ENCODE results near the gene PCBP3. TPM values are rescaled to one million over a fixed set of nuclear protein-coding genes. Genes with fewer than 3 reads are reported as not detected.
"Not testable (repeated sequence)": the region's sequence is repeated elsewhere in the genome, so short reads cannot be mapped to it uniquely, and the experiment has no call there.

PCBP3 gene
- total RNA-seq, 2 experiments from 2014 or later, result 0.66 to 1.3 TPM

DNA sequence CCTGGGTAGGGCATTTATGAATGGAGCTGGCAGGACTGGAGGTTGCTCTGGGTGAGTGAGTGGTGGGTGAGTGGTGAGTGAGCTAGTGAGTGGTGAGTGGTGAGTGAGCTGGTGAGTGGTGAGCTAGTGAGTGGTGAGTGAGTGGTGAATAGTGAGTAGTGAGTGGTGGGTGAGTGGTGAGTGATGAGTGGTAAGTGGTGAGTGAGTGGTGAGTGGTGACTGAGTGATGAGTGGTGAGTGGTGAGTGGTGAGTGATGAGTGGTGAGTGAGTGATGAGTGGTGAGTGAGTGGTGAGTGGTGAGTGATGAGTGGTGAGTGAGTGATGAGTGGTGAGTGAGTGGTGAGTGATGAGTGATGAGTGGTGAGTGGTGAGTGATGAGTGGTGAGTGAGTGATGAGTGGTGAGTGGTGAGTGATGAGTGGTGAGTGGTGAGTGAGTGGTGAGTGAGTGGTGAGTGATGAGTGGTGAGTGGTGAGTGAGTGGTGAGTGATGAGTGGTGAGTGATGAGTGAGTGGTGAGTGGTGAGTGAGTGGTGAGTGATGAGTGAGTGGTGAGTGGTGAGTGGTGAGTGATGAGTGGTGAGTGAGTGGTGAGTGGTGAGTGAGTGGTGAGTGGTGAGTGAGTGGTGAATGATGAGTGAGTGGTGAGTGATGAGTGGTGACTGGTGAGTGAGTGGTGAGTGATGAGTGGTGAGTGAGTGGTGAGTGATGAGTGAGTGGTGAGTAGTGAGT lies 170.8 kb downstream of the PCBP3 start:
- peaks cover 15% of the 10 kb centered on the region for H3K4me1 Mint-ChIP-seq
- not testable (repeated sequence) for DNase-seq, H3K27me3 Mint-ChIP-seq, H3K36me3 Mint-ChIP-seq, H3K4me3 Mint-ChIP-seq, H3K27ac Mint-ChIP-seq, H3K9me3 Mint-ChIP-seq

DNA sequence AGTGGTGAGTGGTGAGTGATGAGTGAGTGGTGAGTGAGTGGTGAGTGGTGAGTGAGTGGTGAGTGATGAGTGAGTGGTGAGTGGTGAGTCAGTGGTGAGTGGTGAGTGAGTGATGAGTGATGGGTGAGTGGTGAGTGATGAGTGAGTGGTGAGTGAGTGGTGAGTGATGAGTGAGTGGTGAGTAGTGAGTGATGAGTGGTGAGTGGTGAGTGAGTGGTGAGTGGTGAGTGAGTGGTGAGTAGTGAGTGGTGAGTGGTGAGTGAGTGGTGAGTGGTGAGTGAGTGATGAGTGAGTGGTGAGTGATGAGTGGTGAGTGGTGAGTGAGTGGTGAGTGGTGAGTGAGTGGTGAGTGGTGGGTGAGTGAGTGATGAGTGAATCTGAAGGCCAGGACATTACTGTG lies 172.3 kb downstream of the PCBP3 start:
- not testable (repeated sequence) for H3K9me3 Mint-ChIP-seq, DNase-seq

DNA sequence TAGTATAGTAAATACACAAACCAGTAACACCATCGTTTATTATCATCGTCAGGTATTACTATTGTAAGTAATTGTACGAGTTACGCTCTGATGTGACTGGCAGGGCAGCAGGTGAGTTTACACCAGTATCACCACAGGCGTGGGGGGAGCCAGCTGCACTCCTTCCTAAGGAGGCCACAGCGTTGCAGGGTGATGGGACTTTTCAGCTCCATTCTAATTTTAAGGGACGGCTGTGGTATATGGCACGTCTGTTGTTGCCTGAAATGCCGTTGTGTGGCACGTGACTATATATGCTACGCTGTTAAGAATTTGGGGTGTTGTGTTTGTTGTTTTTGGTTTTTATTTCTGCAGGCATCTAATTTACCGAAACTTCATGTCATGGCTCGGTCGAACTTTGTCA lies 173.3 kb downstream of the PCBP3 start:
- H3K9me3 Mint-ChIP-seq, result no peaks in the 10 kb centered on the region
- H3K27me3 Mint-ChIP-seq, result no peaks in the 10 kb centered on the region
- peaks cover 3% of the 10 kb centered on the region for H3K36me3 Mint-ChIP-seq
- DNase-seq, result no peak
- peaks cover 28% of the 10 kb centered on the region for H3K4me1 Mint-ChIP-seq
- H3K27ac Mint-ChIP-seq, result no peak overlapping the region
- no peak overlapping the region for H3K4me3 Mint-ChIP-seq

More for the DNA sequence above, 172.3 kb downstream of the PCBP3 start:
- not testable (repeated sequence) for H3K27me3 Mint-ChIP-seq, H3K4me3 Mint-ChIP-seq, H3K27ac Mint-ChIP-seq, H3K36me3 Mint-ChIP-seq
- peaks cover 27% of the 10 kb centered on the region for H3K4me1 Mint-ChIP-seq

DNA sequence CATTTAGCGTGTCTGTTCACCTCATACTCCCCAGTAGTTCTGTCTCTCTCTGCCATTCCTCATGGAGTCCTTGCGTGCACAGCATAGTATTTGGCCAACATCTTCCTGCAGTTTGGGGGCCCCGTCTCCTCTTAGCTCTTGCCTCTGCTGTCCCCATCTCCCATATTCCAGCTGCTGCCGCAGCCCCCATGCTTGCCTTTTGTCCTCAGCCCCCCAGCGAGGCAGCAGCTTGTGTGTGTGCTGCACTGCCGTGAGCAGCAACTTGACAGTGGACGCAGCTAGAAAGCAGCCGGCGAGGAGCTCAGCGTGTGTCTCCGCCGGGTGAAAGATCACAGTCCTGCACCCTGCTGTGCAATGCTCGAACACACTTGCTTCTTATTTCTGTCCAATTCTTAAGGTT lies 173.8 kb downstream of the PCBP3 start:
- no peak overlapping the region for H3K27ac Mint-ChIP-seq
- H3K4me1 Mint-ChIP-seq, result peaks cover 28% of the 10 kb centered on the region
- DNase-seq, result no peak
- no peaks in the 10 kb centered on the region for H3K9me3 Mint-ChIP-seq
- no peaks in the 10 kb centered on the region for H3K27me3 Mint-ChIP-seq
- no peak overlapping the region for H3K4me3 Mint-ChIP-seq
- peaks cover 3% of the 10 kb centered on the region for H3K36me3 Mint-ChIP-seq

DNA sequence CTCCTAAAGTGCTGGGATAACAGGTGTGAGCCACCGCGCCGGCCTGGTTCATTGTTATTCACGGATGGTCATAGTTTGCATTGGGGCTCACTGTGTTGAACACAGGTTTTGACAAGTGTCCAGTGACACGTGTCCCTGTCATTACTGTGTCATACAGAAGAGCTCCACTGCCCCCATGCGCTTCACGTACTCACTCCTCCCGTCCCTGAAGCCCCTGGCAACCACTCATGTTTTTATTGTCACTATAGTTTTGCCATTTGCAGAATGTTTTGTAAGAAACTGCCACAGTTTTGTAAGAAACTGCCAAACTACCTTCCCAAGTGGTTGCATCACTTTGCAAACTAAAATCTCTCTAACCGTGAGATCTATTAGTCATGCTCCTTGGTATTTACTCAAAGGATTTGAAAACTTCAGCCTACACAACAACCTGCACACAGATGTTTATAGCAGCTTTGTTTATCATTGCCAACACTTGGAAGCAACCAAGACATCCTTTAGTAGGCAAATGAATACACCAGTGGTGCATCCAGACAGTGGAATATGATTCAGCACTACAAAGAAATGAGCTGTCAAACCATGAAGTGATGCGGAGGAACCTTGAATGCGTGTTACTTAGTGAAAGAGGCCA lies 174.9 kb downstream of the PCBP3 start:
- Mint-ChIP-seq H3K9me3 (no peaks in the 10 kb centered on the region), H3K4me1 (peaks cover 28% of the 10 kb centered on the region), H3K4me3 (peak overlapping the region; percentile 12), H3K36me3 (peaks cover 3% of the 10 kb centered on the region), H3K27me3 (no peaks in the 10 kb centered on the region), H3K27ac (peak overlapping the region; percentile 92)
- no peak for DNase-seq

DNA sequence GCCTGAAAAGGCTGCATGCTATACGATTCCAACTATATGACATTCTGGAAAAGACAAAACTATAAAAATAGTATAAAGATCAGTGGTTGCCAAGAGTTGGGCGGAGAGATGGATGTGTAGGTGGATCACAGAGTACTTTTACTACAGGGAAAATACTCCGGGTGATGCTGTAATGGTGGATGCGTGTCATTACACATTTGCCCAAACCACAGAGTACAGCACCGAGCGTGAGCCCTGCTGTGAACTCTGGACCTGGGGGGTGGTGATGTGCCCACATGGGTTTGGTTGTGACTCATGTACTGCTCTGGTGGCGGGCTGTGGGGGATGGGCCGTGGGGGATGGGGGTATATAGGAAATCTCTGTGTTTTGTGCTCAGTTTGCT lies 175.4 kb downstream of the PCBP3 start:
- no peaks in the 10 kb centered on the region for H3K27me3 Mint-ChIP-seq
- DNase-seq, result peak; percentile 85
- H3K27ac Mint-ChIP-seq, result peak overlapping the region; percentile 92
- peaks cover 28% of the 10 kb centered on the region for H3K4me1 Mint-ChIP-seq
- H3K36me3 Mint-ChIP-seq, result peaks cover 3% of the 10 kb centered on the region
- H3K9me3 Mint-ChIP-seq, result no peaks in the 10 kb centered on the region
- H3K4me3 Mint-ChIP-seq, result no peak overlapping the region

DNA sequence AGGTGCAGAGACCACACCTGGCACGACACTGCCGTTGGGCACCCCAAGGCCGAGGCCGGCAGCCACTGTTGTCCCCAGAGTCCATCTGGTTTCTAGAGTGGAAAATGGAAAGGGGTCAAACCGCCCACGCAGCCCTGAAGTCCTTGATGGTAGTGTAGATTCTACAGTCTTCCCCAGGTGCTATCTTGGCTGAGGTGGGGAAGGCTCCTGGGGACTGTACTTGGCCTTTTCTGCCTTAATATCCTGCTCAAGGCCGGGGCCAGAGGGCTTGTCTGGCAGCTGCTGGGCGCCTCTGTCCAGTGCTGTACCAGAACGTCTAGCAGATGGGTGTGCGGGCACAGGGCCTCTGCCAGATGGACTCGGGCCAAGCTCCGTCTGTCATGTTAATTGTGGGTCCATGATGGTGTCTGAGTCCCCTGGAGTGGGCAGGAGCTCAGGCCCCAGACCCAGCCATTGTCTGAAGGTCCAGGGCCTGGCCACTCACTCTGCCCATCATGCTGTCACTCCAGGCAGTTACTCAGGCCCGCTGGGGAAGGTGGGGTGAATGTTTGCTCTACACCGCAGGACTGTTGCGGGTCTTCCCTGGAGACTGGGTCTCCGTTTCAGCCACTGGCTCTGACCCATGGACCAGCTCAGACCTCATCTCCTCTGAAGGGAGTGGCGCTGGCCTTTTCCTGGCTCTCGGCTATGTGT lies 176.1 kb downstream of the PCBP3 start:
- Mint-ChIP-seq H3K4me1 (peaks cover 28% of the 10 kb centered on the region), H3K27me3 (peaks cover 6% of the 10 kb centered on the region), H3K36me3 (peaks cover 3% of the 10 kb centered on the region), H3K27ac (peak overlapping the region; percentile 92), H3K9me3 (no peaks in the 10 kb centered on the region), H3K4me3 (no peak overlapping the region)
- DNase-seq, result no peak

DNA sequence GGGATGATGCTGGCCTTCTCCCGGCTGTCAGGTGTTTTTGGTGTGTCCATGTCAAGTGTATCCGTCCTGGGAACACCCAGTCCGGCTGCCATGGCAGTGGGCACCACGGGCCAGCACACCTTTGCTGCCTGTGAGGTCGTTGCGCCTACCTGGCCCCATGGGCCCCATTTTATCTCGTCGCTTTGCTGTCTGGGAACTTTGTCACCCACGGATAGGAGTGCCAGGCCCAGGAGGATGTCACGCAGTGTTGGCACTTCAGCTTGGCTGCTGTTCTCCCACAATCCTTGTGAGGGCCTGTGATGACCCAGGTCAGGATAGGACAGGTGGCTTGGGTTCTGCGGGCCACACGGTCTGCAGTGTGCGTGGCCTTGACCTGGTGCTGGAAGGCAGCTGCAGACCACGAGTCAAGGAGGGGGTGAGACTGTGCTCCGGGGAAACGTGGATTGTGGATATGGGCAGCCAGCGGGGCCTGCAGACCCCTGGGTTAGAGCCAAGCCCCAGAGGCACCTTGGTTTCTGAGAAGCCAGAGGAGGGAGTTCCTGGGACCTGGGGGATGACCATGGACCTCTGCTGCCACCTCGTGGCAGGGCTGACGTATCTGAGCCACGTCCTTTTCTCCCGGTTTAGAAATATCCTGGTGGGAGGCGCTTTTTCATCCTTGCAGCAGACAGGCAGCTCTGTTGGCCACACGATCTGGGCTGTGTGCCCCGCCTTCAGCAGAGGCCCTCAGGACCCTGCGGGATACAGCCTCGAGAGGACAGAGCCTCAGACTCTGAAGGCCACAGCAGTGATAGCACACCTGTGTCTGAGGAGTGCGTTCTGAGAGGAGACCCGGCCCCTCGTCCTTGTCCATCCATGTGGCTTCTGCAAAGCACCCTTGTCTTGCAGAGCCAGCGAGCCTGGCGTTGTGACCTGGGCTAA lies 176.9 kb downstream of the PCBP3 start:
- H3K9me3 Mint-ChIP-seq, result no peaks in the 10 kb centered on the region
- no peak overlapping the region for H3K4me3 Mint-ChIP-seq
- peaks cover 3% of the 10 kb centered on the region for H3K36me3 Mint-ChIP-seq
- peaks cover 28% of the 10 kb centered on the region for H3K4me1 Mint-ChIP-seq
- peaks cover 10% of the 10 kb centered on the region for H3K27me3 Mint-ChIP-seq
- H3K27ac Mint-ChIP-seq, result peak overlapping the region; percentile 58
- DNase-seq, result peak; percentile 79

DNA sequence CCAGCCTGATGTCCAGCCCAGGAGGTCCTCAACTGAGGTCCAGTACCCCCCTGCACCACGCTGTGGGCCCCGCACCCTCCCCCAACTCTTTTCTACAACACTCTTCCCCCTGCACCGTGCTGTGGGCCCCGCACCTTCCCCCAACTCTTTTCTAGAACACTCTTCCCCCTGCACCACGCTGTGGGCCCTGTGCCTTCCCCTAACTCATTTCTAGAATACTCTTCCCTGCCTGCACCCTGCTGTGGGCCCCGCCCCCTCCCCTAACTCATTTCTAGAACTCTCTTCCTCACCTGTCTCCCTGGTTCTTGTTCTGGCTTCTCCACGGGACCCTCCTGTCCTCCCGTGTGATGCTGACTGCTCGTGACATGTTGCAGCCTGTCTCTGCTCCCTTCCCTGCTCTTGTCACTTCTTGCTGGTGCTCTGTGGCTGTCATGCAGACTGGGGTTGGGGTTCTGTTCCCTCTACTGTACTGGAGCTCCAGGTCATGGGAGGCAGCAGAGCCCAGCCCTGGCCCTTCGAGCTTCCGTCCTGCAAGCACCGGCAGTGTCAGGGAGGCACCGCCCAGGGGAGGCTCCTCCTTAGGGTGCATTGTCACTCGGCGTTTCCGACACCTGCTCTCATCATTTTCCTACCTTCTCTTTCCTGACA lies 177.9 kb downstream of the PCBP3 start:
- no peak overlapping the region for H3K4me3 Mint-ChIP-seq
- peaks cover 28% of the 10 kb centered on the region for H3K4me1 Mint-ChIP-seq
- peaks cover 3% of the 10 kb centered on the region for H3K36me3 Mint-ChIP-seq
- H3K9me3 Mint-ChIP-seq, result no peaks in the 10 kb centered on the region
- H3K27ac Mint-ChIP-seq, result no peak overlapping the region
- DNase-seq, result no peak
- H3K27me3 Mint-ChIP-seq, result peaks cover 12% of the 10 kb centered on the region

DNA sequence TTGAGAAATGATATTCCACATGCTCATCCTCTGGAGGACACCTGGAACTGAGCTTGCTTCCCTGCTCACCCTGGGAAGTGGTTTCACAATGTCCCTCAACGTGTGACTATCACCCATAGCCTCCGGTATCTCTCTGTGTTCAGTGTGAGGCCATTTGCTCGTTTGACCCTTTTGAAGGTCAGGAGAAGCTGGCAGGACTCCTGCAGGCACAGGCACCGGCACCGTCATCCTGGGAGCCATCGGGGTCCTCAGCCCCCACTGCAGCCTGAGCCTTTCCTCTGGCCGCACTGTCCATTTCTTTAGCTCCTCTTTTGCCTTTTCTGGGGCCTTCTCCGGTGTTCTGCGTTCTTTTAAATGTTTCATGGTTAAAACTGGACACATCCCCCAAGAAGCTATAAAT lies 178.5 kb downstream of the PCBP3 start:
- Mint-ChIP-seq H3K36me3 (peaks cover 3% of the 10 kb centered on the region), H3K9me3 (no peaks in the 10 kb centered on the region), H3K4me1 (peaks cover 28% of the 10 kb centered on the region), H3K27me3 (peaks cover 12% of the 10 kb centered on the region), H3K27ac (no peak overlapping the region), H3K4me3 (no peak overlapping the region)
- DNase-seq, result no peak

DNA sequence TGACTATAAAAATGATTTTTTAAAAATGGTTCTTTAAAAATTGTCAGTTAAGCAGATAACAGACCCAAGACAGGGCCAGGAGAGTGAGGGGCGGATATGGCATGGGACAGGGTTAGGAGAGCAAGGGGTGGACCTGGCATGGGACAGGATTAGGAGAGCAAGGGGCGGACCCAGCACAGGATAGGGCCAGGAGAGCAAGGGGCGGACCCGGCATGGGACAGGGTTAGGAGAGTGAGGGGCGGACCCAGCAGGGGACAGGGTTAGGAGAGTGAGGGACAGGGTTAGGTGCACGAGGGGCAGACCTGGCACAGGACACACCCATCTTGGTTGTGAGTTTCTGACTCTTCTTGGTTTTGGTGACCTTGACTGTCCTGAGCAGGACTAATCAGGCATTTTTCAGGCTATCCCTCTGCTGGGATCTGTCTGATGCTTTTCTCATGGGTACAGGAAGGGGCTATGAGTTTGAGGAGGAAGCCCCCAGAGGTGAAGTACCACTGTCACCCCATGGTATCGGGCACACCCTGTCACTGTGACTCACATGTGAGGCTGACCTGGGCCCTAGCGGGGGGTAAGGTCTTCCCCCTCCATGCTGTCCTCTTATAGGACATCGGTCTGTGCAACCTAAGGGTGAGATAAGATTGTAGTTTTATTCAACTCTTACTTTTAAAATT lies 179.0 kb downstream of the PCBP3 start:
- DNase-seq, result no peak
- H3K27ac Mint-ChIP-seq, result no peak overlapping the region
- peaks cover 12% of the 10 kb centered on the region for H3K27me3 Mint-ChIP-seq
- no peak overlapping the region for H3K4me3 Mint-ChIP-seq
- H3K9me3 Mint-ChIP-seq, result no peaks in the 10 kb centered on the region
- peaks cover 34% of the 10 kb centered on the region for H3K4me1 Mint-ChIP-seq
- H3K36me3 Mint-ChIP-seq, result peaks cover 3% of the 10 kb centered on the region

DNA sequence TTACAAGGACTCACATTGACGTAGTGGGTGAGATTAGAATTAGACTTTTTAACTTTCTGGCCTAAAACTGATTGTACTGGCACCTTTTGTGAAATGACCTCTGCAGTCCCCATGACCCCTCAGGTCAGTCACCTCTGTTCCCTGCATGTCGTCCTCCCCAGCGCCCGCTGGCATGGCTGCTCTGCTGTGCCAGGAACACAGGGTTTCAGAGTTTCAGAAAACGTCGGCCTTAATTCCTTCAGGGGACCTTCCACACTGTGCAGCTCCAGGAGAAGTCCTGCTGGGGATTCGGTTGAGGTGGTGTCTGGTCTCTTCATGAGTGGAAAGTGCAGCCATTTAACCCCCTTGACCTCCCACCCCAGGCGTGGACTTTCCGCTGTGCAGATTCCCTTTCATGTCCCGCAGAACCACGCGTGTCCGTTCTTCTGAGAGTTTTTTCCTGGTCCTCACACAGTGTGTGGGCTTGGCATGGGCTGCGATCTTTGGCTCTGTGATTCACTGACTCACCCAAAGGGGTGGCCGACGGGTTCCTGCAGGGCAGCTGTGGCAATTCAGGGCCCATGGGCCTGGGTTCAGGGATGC lies 179.7 kb downstream of the PCBP3 start:
- H3K27ac Mint-ChIP-seq, result no peak overlapping the region
- no peak overlapping the region for H3K4me3 Mint-ChIP-seq
- H3K27me3 Mint-ChIP-seq, result peaks cover 12% of the 10 kb centered on the region
- H3K9me3 Mint-ChIP-seq, result no peaks in the 10 kb centered on the region
- H3K4me1 Mint-ChIP-seq, result peaks cover 36% of the 10 kb centered on the region
- no peak for DNase-seq
- peaks cover 3% of the 10 kb centered on the region for H3K36me3 Mint-ChIP-seq

DNA sequence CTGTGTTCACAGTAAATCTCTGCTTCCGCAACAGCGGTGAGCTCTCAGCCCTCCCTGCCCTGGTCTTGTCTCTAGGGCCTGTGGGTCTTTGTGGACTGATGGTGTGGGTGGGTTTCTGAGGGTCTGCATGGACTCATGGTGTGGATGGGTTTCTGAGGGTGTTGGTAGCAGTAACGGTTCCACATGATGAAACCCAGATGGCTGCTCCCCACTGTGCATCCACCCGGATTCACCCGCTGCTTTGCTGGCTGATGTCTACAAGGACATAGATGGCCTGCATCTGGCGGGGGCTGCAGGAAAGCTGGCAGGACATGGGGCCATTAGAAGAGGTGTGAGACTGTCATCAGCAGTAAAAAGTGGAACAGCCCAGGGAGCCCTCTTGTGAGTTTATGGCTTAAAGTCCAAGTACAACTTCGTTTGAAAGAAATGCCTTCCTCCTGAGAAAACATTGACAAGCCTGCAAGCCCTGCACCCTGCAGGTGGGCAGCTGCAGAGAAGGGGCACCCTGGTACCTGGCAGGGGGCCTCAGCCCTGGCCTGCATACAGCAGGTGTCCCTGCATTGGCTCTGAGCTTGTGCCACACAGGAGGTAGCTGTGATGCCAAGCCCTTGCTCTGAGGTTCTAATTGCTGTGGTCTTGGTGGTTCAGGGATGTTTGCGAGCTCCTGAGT lies 181.2 kb downstream of the PCBP3 start:
- peaks cover 21% of the 10 kb centered on the region for H3K4me1 Mint-ChIP-seq
- no peak for DNase-seq
- H3K27me3 Mint-ChIP-seq, result peaks cover 12% of the 10 kb centered on the region
- H3K27ac Mint-ChIP-seq, result no peak overlapping the region
- no peak overlapping the region for H3K4me3 Mint-ChIP-seq
- no peaks in the 10 kb centered on the region for H3K9me3 Mint-ChIP-seq
- no peaks in the 10 kb centered on the region for H3K36me3 Mint-ChIP-seq

Data from activated naive CD8-positive, alpha-beta T cell treated with anti-CD3 and anti-CD28 coated beads for 36 hours (primary cell).